ENCODE data around the gene ADCK1.
"Not testable (repeated sequence)": the region's sequence is repeated elsewhere in the genome, so short reads cannot be mapped to it uniquely, and the experiment has no call there.

ADCK1 gene

GRCh38 chr14:77903221-77903620 lies 103.3 kb downstream of the ADCK1 start:
- no peak for DNase-seq

GRCh38 chr14:77903937-77904617 lies 104.2 kb downstream of the ADCK1 start:
- DNase-seq: no peak

- DNase-seq: no peak
Observed at GRCh38 chr14:77906446-77906845, 106.5 kb downstream of the ADCK1 start.

- no peak for DNase-seq
Observed at GRCh38 chr14:77908847-77909246, 108.9 kb downstream of the ADCK1 start.

GRCh38 chr14:77909911-77910310 lies 110.0 kb downstream of the ADCK1 start:
- no peak for DNase-seq

GRCh38 chr14:77910506-77910905 lies 110.6 kb downstream of the ADCK1 start:
- no peak for DNase-seq

- no peak for DNase-seq
Observed at GRCh38 chr14:77911356-77911755, 111.4 kb downstream of the ADCK1 start.

GRCh38 chr14:77912754-77913556 lies 113.0 kb downstream of the ADCK1 start:
- DNase-seq: no peak

- no peak for DNase-seq
Observed at GRCh38 chr14:77914073-77914721, 114.3 kb downstream of the ADCK1 start.

GRCh38 chr14:77915390-77915789 lies 115.5 kb downstream of the ADCK1 start:
- DNase-seq: not testable (repeated sequence)

- DNase-seq: no peak
Observed at GRCh38 chr14:77917491-77918201, 117.7 kb downstream of the ADCK1 start.

- no peak for DNase-seq
Observed at GRCh38 chr14:77918448-77918847, 118.5 kb downstream of the ADCK1 start.

- no peak for DNase-seq
Observed at GRCh38 chr14:77920312-77920711, 120.4 kb downstream of the ADCK1 start.

GRCh38 chr14:77921818-77922217 lies 121.9 kb downstream of the ADCK1 start:
- no peak for DNase-seq

GRCh38 chr14:77923131-77923936 lies 123.4 kb downstream of the ADCK1 start:
- peak; percentile 41 for DNase-seq

- DNase-seq: peak; percentile 32
Observed at GRCh38 chr14:77924141-77924948, 124.4 kb downstream of the ADCK1 start.

- no peak for DNase-seq
Observed at GRCh38 chr14:77926942-77927341, 127.0 kb downstream of the ADCK1 start.

- no peak for DNase-seq
Observed at GRCh38 chr14:77931441-77931840, 131.5 kb downstream of the ADCK1 start.

- DNase-seq: no peak
Observed at GRCh38 chr14:77936138-77936639, 136.3 kb downstream of the ADCK1 start.

GRCh38 chr14:77947372-77947771 lies 147.5 kb downstream of the ADCK1 start:
- DNase-seq: no peak

All from right kidney (tissue), 1 donor.